Measurements from ENCODE around the gene PLOD2.
A peak's percentile ranks its signal among the peaks of the same experiment; 100 is the strongest.

PLOD2 gene

GRCh38 chr3:146166415-146166821, 5.4 kb upstream of the PLOD2 start:
- no peak for DNase-seq (ENCODE audit: low spot score)

DNA sequence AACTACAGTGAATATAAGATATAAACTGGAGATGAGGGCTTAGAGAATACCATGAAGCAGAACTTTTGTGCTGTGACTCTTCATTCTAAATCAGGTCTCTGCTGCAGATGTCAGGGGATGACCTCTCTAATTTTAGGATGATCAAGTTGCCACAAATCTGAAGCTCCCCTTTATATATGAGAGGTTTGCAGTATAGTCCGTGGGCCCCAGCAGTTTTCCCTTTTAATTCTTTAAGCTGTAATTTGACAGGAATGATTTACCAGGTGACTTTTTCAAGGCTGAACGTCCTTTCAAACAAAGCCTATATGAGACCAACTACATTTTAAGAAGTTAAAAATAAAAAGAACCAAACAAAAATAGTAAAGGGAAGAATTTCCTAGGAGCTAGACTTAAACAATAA, 4.9 kb upstream of the PLOD2 start:
- no peak for DNase-seq (ENCODE audit: low spot score)

DNA sequence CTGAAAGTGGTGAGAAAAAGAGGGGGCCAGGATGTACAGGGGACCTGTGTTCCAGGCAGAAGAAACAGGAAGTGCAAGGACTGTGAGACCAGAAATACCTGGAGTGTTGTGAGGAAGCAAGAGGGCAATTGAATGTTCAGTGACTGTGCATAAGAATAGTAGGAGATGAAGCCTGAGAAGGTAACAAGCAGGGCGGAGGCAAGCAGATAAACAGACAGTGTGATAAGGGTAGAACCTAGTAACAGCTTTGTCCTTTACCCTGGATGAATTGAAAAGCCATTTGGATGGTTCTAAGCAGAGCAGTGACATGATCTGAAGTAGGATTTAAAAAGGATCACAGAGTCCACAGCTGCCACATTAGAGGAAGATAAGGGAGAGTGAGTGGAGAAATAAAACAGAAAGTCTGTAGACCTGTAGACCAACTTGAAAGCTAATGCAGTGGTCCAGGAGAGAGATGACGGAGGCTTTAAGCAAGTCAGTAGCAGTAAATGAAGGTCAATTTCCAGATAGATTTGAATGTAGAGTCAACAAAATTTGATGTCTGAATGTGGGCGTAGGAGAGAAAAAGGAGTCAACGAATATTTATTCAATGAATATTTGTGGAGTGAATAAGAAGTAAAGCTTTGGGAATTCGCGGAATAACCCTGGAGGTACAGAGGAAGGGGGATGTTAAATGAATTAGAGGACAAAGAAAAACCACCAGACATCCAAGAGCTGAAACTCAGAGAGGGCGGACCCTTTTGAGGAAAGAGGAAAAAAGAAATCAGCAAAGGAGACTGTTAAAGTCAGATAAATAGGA, 4.2 kb upstream of the PLOD2 start:
- no peak for DNase-seq (ENCODE audit: low spot score)

DNA sequence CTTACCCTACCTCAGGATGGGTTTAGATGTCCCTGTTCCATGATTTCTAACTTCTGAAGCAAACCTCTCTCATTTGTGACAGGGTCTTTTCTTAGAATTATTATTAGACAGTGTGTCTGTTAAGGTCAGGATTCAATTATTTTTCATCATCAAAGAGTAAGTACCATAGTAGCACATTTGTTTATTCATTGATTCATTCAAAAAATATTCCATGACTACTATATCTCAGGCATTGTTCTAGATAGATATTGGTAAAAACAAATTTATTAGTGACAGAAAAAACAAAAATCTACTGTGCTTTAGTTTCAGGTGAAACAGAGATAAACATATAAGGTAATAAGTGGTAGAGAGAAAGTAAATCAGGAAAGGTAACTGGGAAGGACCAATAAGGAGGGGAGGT, 3.5 kb upstream of the PLOD2 start:
- no peak for DNase-seq (ENCODE audit: low spot score)

DNA sequence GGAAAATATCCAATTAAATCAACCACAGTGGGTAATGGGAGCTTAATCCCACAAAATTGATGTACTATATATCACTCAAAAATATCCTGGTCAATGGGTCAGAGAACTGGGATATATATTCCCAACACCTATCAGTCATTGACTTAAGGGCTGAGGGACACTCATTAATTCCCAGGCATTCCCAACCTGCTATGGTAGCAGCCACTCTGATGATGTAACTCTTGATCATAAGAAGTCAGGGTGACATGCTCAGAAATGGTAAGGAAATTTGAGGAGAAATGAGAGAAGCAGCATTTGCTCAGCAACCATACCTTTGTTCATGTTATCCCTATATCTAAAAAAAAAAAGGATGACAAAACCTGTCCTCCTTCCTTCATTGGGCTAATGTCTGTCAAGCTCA, 3.1 kb upstream of the PLOD2 start:
- DNase-seq (ENCODE audit: low spot score): no peak

DNA sequence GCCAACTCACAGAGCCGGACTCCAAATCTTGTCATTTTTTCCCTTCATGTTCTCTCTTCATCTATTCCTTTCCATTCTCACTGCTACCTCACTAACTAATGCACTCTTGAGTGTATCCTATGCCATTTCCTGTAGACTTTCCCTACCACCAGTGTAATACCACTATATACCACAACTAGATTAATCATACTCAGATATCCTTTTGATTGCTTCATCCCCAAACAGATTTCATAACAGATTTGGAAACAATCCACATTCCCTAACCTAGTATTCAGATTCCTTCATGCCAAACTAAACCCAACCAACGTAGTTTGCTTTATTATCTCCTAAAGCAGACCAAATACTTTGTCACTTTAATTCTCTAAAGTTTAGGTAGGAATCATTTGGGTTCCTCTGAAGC, 2.6 kb upstream of the PLOD2 start:
- DNase-seq (ENCODE audit: low spot score): no peak

DNA sequence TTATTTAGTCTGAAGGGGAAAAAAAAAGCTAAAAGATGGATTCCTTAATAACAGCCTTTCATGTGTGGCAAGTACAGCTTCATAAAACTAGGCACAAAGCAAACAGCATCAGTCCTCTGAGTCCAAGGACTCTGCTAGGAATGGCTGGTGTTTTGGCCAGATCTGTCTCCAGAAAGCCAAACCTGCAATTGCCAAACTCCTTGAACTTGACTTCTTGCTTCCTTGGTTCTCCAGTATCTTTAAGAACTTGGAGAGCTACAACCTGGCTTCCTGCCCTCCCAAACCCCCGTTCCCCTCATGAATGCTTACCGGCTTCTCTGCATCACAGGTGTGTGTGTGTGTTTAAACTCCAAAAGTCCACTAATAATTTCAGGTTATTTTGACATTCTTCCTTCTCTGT, 1.6 kb upstream of the PLOD2 start:
- no peak for DNase-seq (ENCODE audit: low spot score)

DNA sequence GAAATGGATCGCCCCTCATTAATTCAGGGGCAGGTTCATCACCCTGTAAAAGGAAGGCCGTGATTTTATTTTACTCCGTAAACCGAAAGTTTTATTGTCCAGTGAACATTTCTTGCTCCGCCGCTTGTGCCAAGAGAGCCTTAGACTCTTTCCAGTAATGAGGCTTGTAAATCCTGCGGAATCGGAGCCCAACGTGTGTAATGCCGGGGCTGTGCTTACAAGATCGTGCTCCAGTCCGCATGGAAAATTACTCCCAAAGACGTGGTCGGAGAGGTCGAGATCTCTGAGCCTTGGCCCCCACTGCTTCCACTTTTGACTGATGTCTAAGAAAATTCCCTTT, 649 bp upstream of the PLOD2 start:
- peak; percentile 8 for DNase-seq (ENCODE audit: low spot score)

GRCh38 chr3:146160321-146160963, 542 bp downstream of the PLOD2 start:
- peak; percentile 56 for DNase-seq (ENCODE audit: low spot score)

- no peak for DNase-seq (ENCODE audit: low spot score)
Observed at GRCh38 chr3:146159616-146160320, 1.2 kb downstream of the PLOD2 start.

DNA sequence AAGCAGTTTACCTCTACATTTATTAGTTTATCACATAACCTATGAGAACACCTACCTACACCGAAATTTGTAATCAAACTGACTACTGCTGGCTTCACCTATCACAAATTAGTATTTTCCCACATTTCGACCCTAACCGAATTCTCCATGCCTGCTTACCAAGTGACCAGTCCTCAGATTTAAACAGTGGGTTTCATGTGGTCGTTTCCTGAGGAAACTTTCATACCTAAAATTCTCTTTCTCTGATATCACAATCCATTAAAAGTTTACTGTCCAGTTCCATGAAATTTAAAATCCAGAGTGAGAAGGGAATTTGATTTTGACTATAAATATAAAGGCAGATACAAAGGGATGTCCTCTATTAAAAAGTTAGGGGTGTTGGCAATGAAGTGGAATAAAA, 1.9 kb downstream of the PLOD2 start:
- no peak for DNase-seq (ENCODE audit: low spot score)

GRCh38 chr3:146157325-146158060, 3.5 kb downstream of the PLOD2 start:
- DNase-seq (ENCODE audit: low spot score): no peak

DNA sequence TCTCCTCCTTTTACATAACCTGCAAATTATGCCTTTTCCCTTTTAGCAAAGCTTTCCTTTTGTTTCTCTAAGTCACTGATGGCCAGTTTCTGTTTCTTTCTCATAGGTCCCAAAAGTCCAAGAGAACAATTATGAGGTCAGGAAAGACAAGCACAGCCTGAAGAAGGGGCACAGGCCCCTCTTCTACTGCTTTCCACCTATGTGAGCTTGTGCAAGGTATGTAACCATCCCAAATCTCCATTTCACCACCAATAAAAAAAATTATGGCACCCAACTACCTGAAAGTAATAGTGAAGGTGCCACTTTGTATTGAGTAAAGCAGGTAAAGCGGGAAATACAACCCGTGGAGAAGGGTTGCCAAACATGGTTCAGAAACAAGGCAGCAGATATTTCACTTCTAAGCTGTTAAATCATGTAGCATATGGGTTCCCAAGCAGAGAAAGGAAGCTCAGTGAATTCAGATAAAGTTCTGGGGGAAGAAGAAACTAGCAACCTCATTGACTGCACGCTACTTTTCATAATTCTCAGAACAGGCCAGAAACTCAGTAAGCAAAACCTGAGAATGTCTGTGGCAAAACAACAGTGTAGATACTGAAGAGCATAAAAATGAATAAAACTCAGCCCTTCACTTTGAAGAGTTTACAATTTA, 4.2 kb downstream of the PLOD2 start:
- DNase-seq (ENCODE audit: low spot score): no peak

DNA sequence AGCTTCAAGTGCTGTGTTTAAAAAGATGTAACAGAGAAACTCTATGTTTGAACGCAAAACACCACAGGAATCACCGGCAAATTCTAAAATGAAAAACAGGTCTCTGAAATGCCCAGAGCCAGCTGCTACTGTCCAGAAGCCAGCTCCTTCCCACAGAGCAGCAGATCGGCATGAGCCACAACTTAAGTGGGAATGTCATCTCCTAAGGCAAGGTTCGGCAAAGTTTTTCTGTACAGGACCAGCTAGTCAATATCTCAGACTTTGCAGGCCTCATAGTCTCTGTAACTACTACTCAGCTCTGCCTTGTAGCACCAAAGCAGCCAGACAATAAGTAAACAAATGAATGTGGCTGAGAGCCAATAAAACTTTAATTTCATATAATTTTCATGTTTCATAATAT, 4.9 kb downstream of the PLOD2 start:
- DNase-seq (ENCODE audit: low spot score): no peak

DNA sequence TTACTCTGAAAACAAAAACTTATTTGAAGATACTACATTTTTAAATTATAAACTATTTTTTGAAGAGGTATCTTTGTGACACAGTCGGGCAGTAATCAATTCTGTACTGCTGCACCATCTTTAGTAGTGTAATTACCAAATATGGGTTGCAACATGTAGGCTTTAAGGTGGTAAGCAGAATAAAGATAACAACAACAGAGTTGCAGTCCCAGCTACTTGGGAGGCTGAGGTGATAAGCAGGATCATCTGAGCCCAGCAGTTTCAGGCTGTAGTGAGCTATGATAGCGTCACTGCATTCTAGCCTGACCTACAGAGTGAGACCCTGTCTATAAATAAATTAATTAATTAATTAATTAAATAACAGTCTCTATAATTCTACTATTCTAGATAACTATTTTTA, 6.0 kb downstream of the PLOD2 start:
- peak; percentile 18 for DNase-seq (ENCODE audit: low spot score)

DNA sequence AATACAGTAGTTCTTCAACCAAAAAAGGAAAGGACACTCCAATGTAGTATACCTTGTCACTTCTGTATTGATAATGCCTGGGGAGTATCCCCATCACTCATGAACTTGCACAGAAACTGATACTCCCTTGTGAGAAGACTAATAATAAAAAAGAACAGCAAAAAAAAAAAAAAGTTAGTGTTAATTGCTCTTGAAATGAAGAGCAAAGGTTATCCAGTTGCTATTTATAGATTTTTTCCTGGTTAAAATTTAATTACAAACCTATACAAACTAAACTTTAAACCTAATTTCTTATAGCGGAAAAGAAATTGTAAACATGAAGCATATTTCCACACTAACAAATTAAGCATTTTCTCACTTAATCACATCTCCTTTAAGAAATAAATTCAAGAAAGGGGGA, 6.7 kb downstream of the PLOD2 start:
- no peak for DNase-seq (ENCODE audit: low spot score)

DNA sequence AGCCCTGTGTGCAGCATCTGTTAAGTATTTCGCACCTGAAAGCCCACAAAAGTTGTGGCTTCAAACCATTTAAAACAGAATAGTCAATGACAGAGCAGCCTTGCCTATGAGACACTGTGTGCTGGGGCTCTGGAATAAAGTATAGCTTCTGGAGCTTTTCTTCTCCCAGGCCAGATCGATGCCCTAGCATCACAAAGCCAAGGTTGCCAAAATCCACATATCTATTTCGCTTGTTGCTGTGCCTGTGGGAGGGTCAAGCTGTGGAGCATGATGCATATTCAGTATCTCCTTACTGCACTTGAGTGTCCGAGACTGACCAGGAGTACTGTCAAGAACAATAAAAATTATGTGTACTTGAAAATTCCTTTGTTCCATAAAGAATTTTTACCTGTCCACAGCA, 7.6 kb downstream of the PLOD2 start:
- DNase-seq (ENCODE audit: low spot score): no peak

GRCh38 chr3:146152834-146153233, 8.2 kb downstream of the PLOD2 start:
- DNase-seq (ENCODE audit: low spot score): no peak

DNA sequence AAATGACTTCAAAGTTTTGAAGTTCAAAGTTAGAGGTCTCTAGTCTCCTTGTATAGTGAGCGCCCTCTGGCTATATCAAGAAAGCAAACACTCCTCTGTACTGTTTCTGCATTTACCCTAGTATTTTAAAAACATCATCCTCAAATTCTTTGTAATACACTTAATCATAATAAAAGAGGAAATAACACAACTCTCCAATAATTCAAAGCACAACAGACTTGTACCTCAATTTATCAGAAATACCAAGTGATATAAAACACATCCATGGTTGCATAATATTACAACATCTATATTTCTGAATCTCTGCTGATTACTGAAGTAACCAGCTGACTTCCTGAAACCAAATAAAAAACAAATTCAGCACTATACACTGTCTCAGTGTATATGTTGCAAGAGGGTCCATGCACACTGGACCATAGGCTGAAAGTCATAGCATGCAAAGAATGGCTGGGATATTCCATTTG, 12.5 kb downstream of the PLOD2 start:
- DNase-seq (ENCODE audit: low spot score): no peak

DNA sequence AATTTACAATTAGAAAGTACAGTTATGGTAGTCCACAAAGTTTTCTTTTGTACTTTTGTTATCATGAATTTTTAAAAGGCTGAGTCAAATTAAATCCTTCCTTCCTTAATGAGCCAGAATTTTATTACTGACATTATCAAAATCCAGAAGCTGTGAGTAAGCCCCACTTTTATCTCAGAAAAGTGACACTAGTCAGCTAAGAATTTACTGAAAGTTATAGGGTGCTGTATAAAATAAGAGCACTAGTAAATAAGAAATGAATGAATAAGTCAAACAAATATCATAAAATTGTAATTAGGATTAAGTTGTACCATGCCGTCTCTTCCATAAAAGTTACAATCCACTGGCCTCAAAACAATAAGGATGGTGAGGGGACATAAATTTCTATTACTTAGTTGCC, 15.3 kb downstream of the PLOD2 start:
- DNase-seq (ENCODE audit: low spot score): no peak

DNA sequence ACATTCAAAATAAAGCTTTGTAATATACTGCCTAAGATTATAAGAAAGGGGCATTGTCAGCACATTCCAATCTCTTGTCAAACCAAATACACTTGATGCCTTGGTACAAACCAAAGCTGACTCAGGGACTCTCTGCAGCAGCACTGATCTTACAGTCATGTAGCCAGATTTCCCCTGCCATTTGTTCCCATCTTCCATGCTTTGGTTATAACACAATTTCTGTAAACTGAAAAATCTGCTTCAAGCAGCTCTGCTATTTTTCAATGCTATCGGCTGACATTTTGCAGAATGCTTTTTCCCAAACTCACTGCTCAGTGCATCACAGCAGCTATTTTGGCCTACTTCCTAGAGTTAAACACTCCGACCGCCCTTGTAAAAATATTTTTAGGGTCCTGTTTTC, 18.2 kb downstream of the PLOD2 start:
- DNase-seq (ENCODE audit: low spot score): no peak

GRCh38 chr3:146139586-146140110, 21.3 kb downstream of the PLOD2 start:
- no peak for DNase-seq (ENCODE audit: low spot score)
